HEK293 (cell line): ENCODE measurements around the gene KIAA1210.

Experiments used
- CTCF ChIA-PET: fragments of 350-600 bp; formaldehyde crosslinking; extraction: SDS; loops from one replicate; lab custom pipeline; 2021; ENCODE audit warnings: antibody characterized with exemption; lab: Yijun Ruan, JAX
- POLR2A ChIA-PET: fragments of 300-600 bp; formaldehyde crosslinking; extraction: SDS; loops from one replicate; lab custom pipeline; 2020; ENCODE audit warnings: antibody characterized with exemption, inconsistent platforms; lab: Yijun Ruan, JAX
- H3K27ac ChIP-seq: fragments of 200-500 bp; sonication (Bioruptor generic); 2 replicates; pipeline ENCODE4 v1.5.1; 2014; ENCODE audit warnings: low read depth, low read length, control low read depth, inconsistent platforms; ENCODE audit errors: extremely low read depth
- H3K36me3 ChIP-seq, 2 experiments: fragments of 200-500 bp in 1 of 2; sonication (Bioruptor generic) in 1 of 2; 1 replicate in 1 of 2; 2 replicates in 1 of 2; pipeline ENCODE4 v1.5.1; 2014 to 2017; ENCODE audit warnings: inconsistent platforms in 2 of 2, low read length in 2 of 2; ENCODE audit not compliant: control insufficient read depth in 2 of 2, insufficient read depth in 1 of 2
- H3K4me1 ChIP-seq: fragments of 200-500 bp; sonication (Bioruptor generic); 2 replicates; pipeline ENCODE4 v1.5.1; 2014; ENCODE audit warnings: mild to moderate bottlenecking, low read length, inconsistent platforms; ENCODE audit not compliant: control insufficient read depth, insufficient read depth
- H3K4me3 ChIP-seq: 2 replicates; pipeline ENCODE4 v1.5.1; 2011; ENCODE audit warnings: low read depth, mild to moderate bottlenecking, control low read depth, low read length, moderate library complexity
- H3K9me3 ChIP-seq: fragments of 200-500 bp; sonication (Bioruptor generic); 2 replicates; pipeline ENCODE4 v1.5.1; 2014; ENCODE audit warnings: low read depth, low read length, inconsistent platforms; ENCODE audit not compliant: control insufficient read depth, insufficient read depth
- GLIS1 ChIP-seq: fragments of 450-650 bp; formaldehyde crosslinking; IDR thresholded peaks from 2 replicates; pipeline ENCODE4 v1.5.1; 2016; ENCODE audit warnings: missing biosample characterization, missing genetic modification characterization
- SP7 ChIP-seq: fragments of 450-650 bp; formaldehyde crosslinking; IDR thresholded peaks from 2 replicates; pipeline ENCODE4 v1.5.1; 2016; ENCODE audit warnings: missing biosample characterization, missing genetic modification characterization
- TRIM28 ChIP-seq: IDR thresholded peaks from 2 replicates; pipeline ENCODE4 v1.6.1; 2011; ENCODE audit warnings: low read length, control low read depth, borderline replicate concordance
- ZBTB21 ChIP-seq: fragments of 450-650 bp; formaldehyde crosslinking; IDR thresholded peaks from 2 replicates; pipeline ENCODE4 v1.5.1; 2017; ENCODE audit warnings: missing biosample characterization, missing genetic modification characterization
- ZBTB8A ChIP-seq: fragments of 450-650 bp; formaldehyde crosslinking; IDR thresholded peaks from 2 replicates; pipeline ENCODE4 v1.5.1; 2016; ENCODE audit warnings: missing biosample characterization, missing genetic modification characterization
- ZNF114 ChIP-seq: fragments of 450-650 bp; formaldehyde crosslinking; IDR thresholded peaks from 2 replicates; pipeline ENCODE4 v1.5.0; 2017; ENCODE audit warnings: missing biosample characterization, missing genetic modification characterization
- ZNF133 ChIP-seq: fragments of 450-650 bp; formaldehyde crosslinking; IDR thresholded peaks from 2 replicates; pipeline ENCODE4 v1.5.1; 2016; ENCODE audit warnings: missing biosample characterization, missing genetic modification characterization
- ZNF174 ChIP-seq: fragments of 450-650 bp; formaldehyde crosslinking; IDR thresholded peaks from 2 replicates; pipeline ENCODE4 v1.5.0; 2017; ENCODE audit warnings: missing biosample characterization, mild to moderate bottlenecking, missing genetic modification characterization
- ZNF350 ChIP-seq: fragments of 450-650 bp; formaldehyde crosslinking; IDR thresholded peaks from 2 replicates; pipeline ENCODE4 v1.5.0; 2017; ENCODE audit warnings: missing biosample characterization, mild to moderate bottlenecking, missing genetic modification characterization
- ZNF549 ChIP-seq: fragments of 450-650 bp; IDR thresholded peaks from 2 replicates; pipeline ENCODE4 v1.5.1; 2018; ENCODE audit warnings: missing biosample characterization, missing genetic modification characterization, mild to moderate bottlenecking, inconsistent platforms, moderate library complexity
- ZNF777 ChIP-seq: fragments of 450-650 bp; formaldehyde crosslinking; IDR thresholded peaks from 2 replicates; pipeline ENCODE4 v1.5.1; 2017; ENCODE audit warnings: missing biosample characterization, missing genetic modification characterization, borderline replicate concordance
- ZSCAN16 ChIP-seq: fragments of 450-650 bp; formaldehyde crosslinking; IDR thresholded peaks from 2 replicates; pipeline ENCODE4 v1.5.1; 2016; ENCODE audit warnings: missing biosample characterization, missing genetic modification characterization
- TF ChIP-seq, protein P1 (sequence below): fragments of 450-650 bp; formaldehyde crosslinking; IDR thresholded peaks from 2 replicates; pipeline ENCODE4 v1.5.1; 2016; ENCODE audit warnings: missing biosample characterization, missing genetic modification characterization
- TF ChIP-seq, protein P2 (sequence below): fragments of 450-650 bp; IDR thresholded peaks from 2 replicates; pipeline ENCODE4 v1.5.1; 2018; ENCODE audit warnings: missing biosample characterization, missing genetic modification characterization
- TF ChIP-seq, protein P3 (sequence below): fragments of 450-650 bp; formaldehyde crosslinking; IDR thresholded peaks from 2 replicates; pipeline ENCODE4 v1.5.1; 2016; ENCODE audit warnings: missing biosample characterization, missing genetic modification characterization, low read depth
- TF ChIP-seq, protein P4 (sequence below): fragments of 450-650 bp; formaldehyde crosslinking; IDR thresholded peaks from 2 replicates; pipeline ENCODE4 v1.5.1; 2016; ENCODE audit warnings: missing biosample characterization, missing genetic modification characterization

The KIAA1210 gene

DNA sequence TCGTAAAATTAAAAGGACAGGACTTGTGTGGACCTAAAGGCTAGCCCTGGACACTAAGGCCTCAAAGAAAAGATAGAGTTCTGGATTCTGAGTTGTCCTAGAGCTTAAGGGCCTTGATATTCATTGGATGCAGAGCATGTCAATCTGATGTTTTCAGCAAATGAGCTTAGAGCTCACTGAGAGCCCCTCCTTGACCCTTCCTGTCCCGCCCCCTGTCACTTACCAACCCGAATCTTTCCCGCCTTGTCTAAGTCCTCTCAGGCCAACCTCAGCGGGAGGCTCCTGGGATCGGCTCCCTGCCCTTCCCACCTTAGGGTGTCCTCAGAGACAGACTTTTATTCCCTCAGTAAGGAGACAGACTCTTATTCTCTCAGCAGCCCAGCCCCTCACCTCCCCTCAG lies 54.9 kb downstream of the KIAA1210 start, which contains the start of gene CT47C1 (continued):
- TF ChIP-seq, protein P1, sequence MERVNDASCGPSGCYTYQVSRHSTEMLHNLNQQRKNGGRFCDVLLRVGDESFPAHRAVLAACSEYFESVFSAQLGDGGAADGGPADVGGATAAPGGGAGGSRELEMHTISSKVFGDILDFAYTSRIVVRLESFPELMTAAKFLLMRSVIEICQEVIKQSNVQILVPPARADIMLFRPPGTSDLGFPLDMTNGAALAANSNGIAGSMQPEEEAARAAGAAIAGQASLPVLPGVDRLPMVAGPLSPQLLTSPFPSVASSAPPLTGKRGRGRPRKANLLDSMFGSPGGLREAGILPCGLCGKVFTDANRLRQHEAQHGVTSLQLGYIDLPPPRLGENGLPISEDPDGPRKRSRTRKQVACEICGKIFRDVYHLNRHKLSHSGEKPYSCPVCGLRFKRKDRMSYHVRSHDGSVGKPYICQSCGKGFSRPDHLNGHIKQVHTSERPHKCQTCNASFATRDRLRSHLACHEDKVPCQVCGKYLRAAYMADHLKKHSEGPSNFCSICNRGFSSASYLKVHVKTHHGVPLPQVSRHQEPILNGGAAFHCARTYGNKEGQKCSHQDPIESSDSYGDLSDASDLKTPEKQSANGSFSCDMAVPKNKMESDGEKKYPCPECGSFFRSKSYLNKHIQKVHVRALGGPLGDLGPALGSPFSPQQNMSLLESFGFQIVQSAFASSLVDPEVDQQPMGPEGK: no peak
- no peak for TF ChIP-seq ZSCAN16
- no peak for TF ChIP-seq ZNF350 (tag by site-specific recombination)
- TF ChIP-seq, protein P2, sequence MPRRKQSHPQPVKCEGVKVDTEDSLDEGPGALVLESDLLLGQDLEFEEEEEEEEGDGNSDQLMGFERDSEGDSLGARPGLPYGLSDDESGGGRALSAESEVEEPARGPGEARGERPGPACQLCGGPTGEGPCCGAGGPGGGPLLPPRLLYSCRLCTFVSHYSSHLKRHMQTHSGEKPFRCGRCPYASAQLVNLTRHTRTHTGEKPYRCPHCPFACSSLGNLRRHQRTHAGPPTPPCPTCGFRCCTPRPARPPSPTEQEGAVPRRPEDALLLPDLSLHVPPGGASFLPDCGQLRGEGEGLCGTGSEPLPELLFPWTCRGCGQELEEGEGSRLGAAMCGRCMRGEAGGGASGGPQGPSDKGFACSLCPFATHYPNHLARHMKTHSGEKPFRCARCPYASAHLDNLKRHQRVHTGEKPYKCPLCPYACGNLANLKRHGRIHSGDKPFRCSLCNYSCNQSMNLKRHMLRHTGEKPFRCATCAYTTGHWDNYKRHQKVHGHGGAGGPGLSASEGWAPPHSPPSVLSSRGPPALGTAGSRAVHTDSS (tag by site-specific recombination): no peak
- TF ChIP-seq SP7 (tag by site-specific recombination): no peak
- no peak for TF ChIP-seq ZBTB8A

DNA sequence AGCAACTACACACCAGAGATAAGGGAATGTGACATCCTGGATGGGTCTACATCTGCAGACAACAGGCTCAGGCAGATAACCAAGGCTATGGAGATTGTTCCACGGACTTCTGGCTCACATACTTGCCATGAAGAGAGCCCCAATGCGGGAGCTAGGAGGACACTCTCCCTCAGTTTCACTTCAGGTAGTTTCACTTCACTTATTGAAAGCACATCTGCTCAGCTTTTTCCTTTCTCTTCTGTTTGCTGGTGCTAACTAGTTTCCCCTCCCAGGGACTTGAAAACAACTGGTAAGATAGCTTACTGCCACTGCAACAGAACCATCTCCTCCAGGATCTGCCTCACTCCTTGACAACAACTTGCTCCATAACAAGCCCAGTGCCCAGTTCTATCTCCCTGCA lies 56.2 kb downstream of the KIAA1210 start:
- POLR2A ChIA-PET: no interaction called here
- Histone ChIP-seq H3K4me1 (no peaks in the 10 kb centered on the region), H3K27ac (no peak overlapping the region), H3K36me3 (no peaks in the 10 kb centered on the region)
- TF ChIP-seq ZNF133 (tag by site-specific recombination) (no peak), ZNF174 (tag by site-specific recombination) (no peak), ZNF777 (tag by site-specific recombination) (no peak), ZNF549 (tag by site-specific recombination) (no peak)
- TF ChIP-seq, all 188 proteins: peak for 0
- H3K9me3 ChIP-seq: no peaks in the 10 kb centered on the region
- CTCF ChIA-PET: interaction anchor here (0.6 to 1.2 kb wide), 4 partner anchors 11 to 458 kb away, joined by 3 to 4 read pairs (median 3); no protein-coding TSS in a partner anchor
- H3K4me3 ChIP-seq: no peak overlapping the region

DNA sequence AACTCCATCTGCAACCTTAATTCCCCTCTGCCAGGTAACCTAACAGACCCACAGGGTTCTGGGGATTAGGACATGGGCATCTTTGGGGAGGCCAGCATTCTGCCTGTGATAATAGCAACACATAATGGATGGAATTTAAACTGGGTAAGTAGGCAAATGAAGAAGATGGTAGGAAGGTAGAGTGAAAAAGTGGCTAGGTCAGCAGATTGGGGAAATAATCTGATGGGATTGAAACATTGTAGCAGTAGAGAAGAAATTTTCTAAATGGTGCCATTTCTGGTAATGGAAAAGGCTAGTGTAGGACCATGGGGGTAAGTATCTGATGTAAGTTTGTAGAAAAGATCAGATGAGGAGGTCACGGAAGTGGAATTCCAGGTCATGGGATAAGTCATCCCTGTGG lies 57.9 kb downstream of the KIAA1210 start:
- Histone ChIP-seq H3K4me3 (no peak overlapping the region), H3K36me3 (no peaks in the 10 kb centered on the region), H3K27ac (no peak overlapping the region), H3K9me3 (no peaks in the 10 kb centered on the region), H3K4me1 (no peaks in the 10 kb centered on the region)
- TF ChIP-seq, protein P3, sequence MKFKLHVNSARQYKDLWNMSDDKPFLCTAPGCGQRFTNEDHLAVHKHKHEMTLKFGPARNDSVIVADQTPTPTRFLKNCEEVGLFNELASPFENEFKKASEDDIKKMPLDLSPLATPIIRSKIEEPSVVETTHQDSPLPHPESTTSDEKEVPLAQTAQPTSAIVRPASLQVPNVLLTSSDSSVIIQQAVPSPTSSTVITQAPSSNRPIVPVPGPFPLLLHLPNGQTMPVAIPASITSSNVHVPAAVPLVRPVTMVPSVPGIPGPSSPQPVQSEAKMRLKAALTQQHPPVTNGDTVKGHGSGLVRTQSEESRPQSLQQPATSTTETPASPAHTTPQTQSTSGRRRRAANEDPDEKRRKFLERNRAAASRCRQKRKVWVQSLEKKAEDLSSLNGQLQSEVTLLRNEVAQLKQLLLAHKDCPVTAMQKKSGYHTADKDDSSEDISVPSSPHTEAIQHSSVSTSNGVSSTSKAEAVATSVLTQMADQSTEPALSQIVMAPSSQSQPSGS (tag by site-specific recombination): no peak
- no peak for TF ChIP-seq GLIS1 (tag by site-specific recombination)
- TF ChIP-seq, protein P4, sequence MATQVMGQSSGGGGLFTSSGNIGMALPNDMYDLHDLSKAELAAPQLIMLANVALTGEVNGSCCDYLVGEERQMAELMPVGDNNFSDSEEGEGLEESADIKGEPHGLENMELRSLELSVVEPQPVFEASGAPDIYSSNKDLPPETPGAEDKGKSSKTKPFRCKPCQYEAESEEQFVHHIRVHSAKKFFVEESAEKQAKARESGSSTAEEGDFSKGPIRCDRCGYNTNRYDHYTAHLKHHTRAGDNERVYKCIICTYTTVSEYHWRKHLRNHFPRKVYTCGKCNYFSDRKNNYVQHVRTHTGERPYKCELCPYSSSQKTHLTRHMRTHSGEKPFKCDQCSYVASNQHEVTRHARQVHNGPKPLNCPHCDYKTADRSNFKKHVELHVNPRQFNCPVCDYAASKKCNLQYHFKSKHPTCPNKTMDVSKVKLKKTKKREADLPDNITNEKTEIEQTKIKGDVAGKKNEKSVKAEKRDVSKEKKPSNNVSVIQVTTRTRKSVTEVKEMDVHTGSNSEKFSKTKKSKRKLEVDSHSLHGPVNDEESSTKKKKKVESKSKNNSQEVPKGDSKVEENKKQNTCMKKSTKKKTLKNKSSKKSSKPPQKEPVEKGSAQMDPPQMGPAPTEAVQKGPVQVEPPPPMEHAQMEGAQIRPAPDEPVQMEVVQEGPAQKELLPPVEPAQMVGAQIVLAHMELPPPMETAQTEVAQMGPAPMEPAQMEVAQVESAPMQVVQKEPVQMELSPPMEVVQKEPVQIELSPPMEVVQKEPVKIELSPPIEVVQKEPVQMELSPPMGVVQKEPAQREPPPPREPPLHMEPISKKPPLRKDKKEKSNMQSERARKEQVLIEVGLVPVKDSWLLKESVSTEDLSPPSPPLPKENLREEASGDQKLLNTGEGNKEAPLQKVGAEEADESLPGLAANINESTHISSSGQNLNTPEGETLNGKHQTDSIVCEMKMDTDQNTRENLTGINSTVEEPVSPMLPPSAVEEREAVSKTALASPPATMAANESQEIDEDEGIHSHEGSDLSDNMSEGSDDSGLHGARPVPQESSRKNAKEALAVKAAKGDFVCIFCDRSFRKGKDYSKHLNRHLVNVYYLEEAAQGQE (tag by site-specific recombination): no peak
- TF ChIP-seq ZNF114 (tag by site-specific recombination): no peak
- TF ChIP-seq ZNF133 (tag by site-specific recombination): no peak
- no peak for TF ChIP-seq ZBTB21 (tag by site-specific recombination)
- no peak for TF ChIP-seq TRIM28
- no peak for TF ChIP-seq ZNF174 (tag by site-specific recombination)
- POLR2A ChIA-PET: no interaction called here
- CTCF ChIA-PET: interaction anchor here (0.7 to 7.7 kb wide), 3 partner anchors 65 to 284 kb away, joined by 3 to 42 read pairs (median 4); no protein-coding TSS in a partner anchor
